Endothelial cell (in vitro differentiated cells): ENCODE data around the gene TREML1. TPM values are rescaled to one million over a fixed set of nuclear protein-coding genes. Genes with fewer than 3 reads are reported as not detected.

Source experiments
- DNase-seq: peaks from one replicate; pipeline ENCODE4 v3.0.0; 2021; ENCODE audit warnings: low spot score
- H3K27ac Mint-ChIP-seq: one replicate; pipeline ENCODE4 v1.8.0; 2021; ENCODE audit warnings: mixed read lengths, inconsistent platforms; ENCODE audit not compliant: unreplicated experiment
- H3K27me3 Mint-ChIP-seq: one replicate; pipeline ENCODE4 v1.8.0; 2021; ENCODE audit warnings: mild to moderate bottlenecking, moderate library complexity, mixed read lengths, inconsistent platforms; ENCODE audit not compliant: unreplicated experiment
- H3K36me3 Mint-ChIP-seq: one replicate; pipeline ENCODE4 v1.8.0; 2021; ENCODE audit warnings: mild to moderate bottlenecking, low read depth, mixed read lengths, inconsistent platforms; ENCODE audit not compliant: unreplicated experiment
- H3K4me1 Mint-ChIP-seq: one replicate; pipeline ENCODE4 v1.8.0; 2021; ENCODE audit warnings: mild to moderate bottlenecking, mixed read lengths, inconsistent platforms; ENCODE audit not compliant: unreplicated experiment
- H3K4me3 Mint-ChIP-seq: one replicate; pipeline ENCODE4 v1.8.0; 2021; ENCODE audit warnings: mild to moderate bottlenecking, mixed read lengths, inconsistent platforms; ENCODE audit not compliant: unreplicated experiment
- H3K9me3 Mint-ChIP-seq: one replicate; pipeline ENCODE4 v1.8.0; 2021; ENCODE audit warnings: mixed read lengths, inconsistent platforms; ENCODE audit not compliant: unreplicated experiment
- CTCF ChIP-seq: fragments of 200-600 bp; sonication (generic); IDR thresholded peaks from one replicate; pipeline ENCODE4 v1.5.0; 2021; ENCODE audit warnings: antibody characterized with exemption; ENCODE audit not compliant: unreplicated experiment
- total RNA-seq: library from RNA; stranded (reverse); fragmentation: NEBNext Ultra II Directional; extraction: Animal tissue kit (Norgen Biotek cat#: 25700); gene quantifications from one replicate; pipeline ENCODE4 v1.2.1, GENCODE V29; 2021; ENCODE audit not compliant: unreplicated experiment

TREML1 gene
- total RNA-seq, 1 donor from 2014 or later = 2.3 TPM

- no peaks in the 10 kb centered on the region for H3K9me3 Mint-ChIP-seq
- no peak overlapping the region for H3K27ac Mint-ChIP-seq
- H3K27me3 Mint-ChIP-seq = peaks cover 2% of the 10 kb centered on the region
- no peak overlapping the region for H3K4me3 Mint-ChIP-seq
- TF ChIP-seq CTCF = no peak
- H3K36me3 Mint-ChIP-seq = no peaks in the 10 kb centered on the region
- DNase-seq = no peak
- peaks cover 2% of the 10 kb centered on the region for H3K4me1 Mint-ChIP-seq
Measured at GRCh38 chr6:41177695-41178094, 23.5 kb upstream of the TREML1 start.

GRCh38 chr6:41177287-41177686 lies 23.1 kb upstream of the TREML1 start:
- Mint-ChIP-seq H3K4me1 (peaks cover 2% of the 10 kb centered on the region), H3K36me3 (no peaks in the 10 kb centered on the region), H3K9me3 (no peaks in the 10 kb centered on the region), H3K27ac (no peak overlapping the region), H3K4me3 (no peak overlapping the region), H3K27me3 (peaks cover 2% of the 10 kb centered on the region)
- TF ChIP-seq CTCF = no peak
- DNase-seq = no peak

GRCh38 chr6:41176189-41176588 lies 22.0 kb upstream of the TREML1 start:
- H3K4me1 Mint-ChIP-seq = peaks cover 2% of the 10 kb centered on the region
- peaks cover 2% of the 10 kb centered on the region for H3K27me3 Mint-ChIP-seq
- no peaks in the 10 kb centered on the region for H3K9me3 Mint-ChIP-seq
- no peak overlapping the region for H3K27ac Mint-ChIP-seq
- H3K36me3 Mint-ChIP-seq = no peaks in the 10 kb centered on the region
- no peak for TF ChIP-seq CTCF
- H3K4me3 Mint-ChIP-seq = no peak overlapping the region
- no peak for DNase-seq

- no peak for DNase-seq
- Mint-ChIP-seq H3K27ac (no peak overlapping the region), H3K9me3 (no peaks in the 10 kb centered on the region), H3K4me3 (no peak overlapping the region), H3K36me3 (no peaks in the 10 kb centered on the region), H3K27me3 (peaks cover 2% of the 10 kb centered on the region), H3K4me1 (peaks cover 6% of the 10 kb centered on the region)
- no peak for TF ChIP-seq CTCF
Measured at GRCh38 chr6:41175084-41175483, 20.9 kb upstream of the TREML1 start.

GRCh38 chr6:41174610-41175009 lies 20.5 kb upstream of the TREML1 start:
- Mint-ChIP-seq H3K4me3 (no peak overlapping the region), H3K4me1 (peaks cover 4% of the 10 kb centered on the region), H3K27me3 (peaks cover under 1% of the 10 kb centered on the region), H3K9me3 (no peaks in the 10 kb centered on the region), H3K27ac (no peak overlapping the region), H3K36me3 (no peaks in the 10 kb centered on the region)
- no peak for TF ChIP-seq CTCF
- DNase-seq = no peak
